ENCODE results near the gene SPCS1. TPM values are rescaled to one million over a fixed set of nuclear protein-coding genes. Genes with fewer than 3 reads are reported as not detected.
A peak's percentile ranks its signal among the peaks of the same experiment; 100 is the strongest.

The SPCS1 gene
- total RNA-seq, 1 donor from 2014 or later: 78.3 TPM

- ATAC-seq: peak; percentile 18
- DNase-seq (ENCODE audit: low spot score): no peak
These were observed 11.2 kb upstream of the SPCS1 start for GRCh38 chr3:52694528-52695189.

GRCh38 chr3:52695798-52696671, 9.9 kb upstream of the SPCS1 start:
- ATAC-seq: no peak

GRCh38 chr3:52696830-52697631, 8.9 kb upstream of the SPCS1 start:
- no peak for ATAC-seq
- DNase-seq (ENCODE audit: low spot score): no peak

More at GRCh38 chr3:52695798-52696671, 9.9 kb upstream of the SPCS1 start:
- no peak for DNase-seq (ENCODE audit: low spot score)

GRCh38 chr3:52697632-52697965, 8.3 kb upstream of the SPCS1 start:
- no peak for DNase-seq (ENCODE audit: low spot score)
- no peak for ATAC-seq

- DNase-seq (ENCODE audit: low spot score): no peak
- no peak for ATAC-seq
These were observed 2.6 kb upstream of the SPCS1 start for GRCh38 chr3:52703341-52703740.

- ATAC-seq (peak; percentile 67), DNase-seq (ENCODE audit: low spot score) (peak; percentile 89)
These were observed 1.1 kb upstream of the SPCS1 start for GRCh38 chr3:52704611-52705437.

- ATAC-seq (no peak), DNase-seq (ENCODE audit: low spot score) (no peak)
These were observed 543 bp upstream of the SPCS1 start for GRCh38 chr3:52705438-52705687.

GRCh38 chr3:52707585-52707984, 1.7 kb downstream of the SPCS1 start:
- DNase-seq (ENCODE audit: low spot score) (no peak), ATAC-seq (no peak)

GRCh38 chr3:52710512-52710911, 4.6 kb downstream of the SPCS1 start:
- no peak for DNase-seq (ENCODE audit: low spot score)
- no peak for ATAC-seq

GRCh38 chr3:52712291-52713212, 6.6 kb downstream of the SPCS1 start:
- DNase-seq (ENCODE audit: low spot score) (peak; percentile 85), ATAC-seq (peak; percentile 92)

GRCh38 chr3:52714335-52715302, 8.7 kb downstream of the SPCS1 start:
- DNase-seq (ENCODE audit: low spot score) (peak; percentile 53), ATAC-seq (peak; percentile 72)

- no peak for ATAC-seq
- no peak for DNase-seq (ENCODE audit: low spot score)
These were observed 9.9 kb downstream of the SPCS1 start for GRCh38 chr3:52715714-52716305.

GRCh38 chr3:52719618-52720017, 13.7 kb downstream of the SPCS1 start:
- ATAC-seq: no peak
- DNase-seq (ENCODE audit: low spot score): no peak

GRCh38 chr3:52721002-52721729, 15.3 kb downstream of the SPCS1 start:
- peak; percentile 14 for ATAC-seq
- no peak for DNase-seq (ENCODE audit: low spot score)

- DNase-seq (ENCODE audit: low spot score) (no peak), ATAC-seq (no peak)
These were observed 15.8 kb downstream of the SPCS1 start for GRCh38 chr3:52721730-52722008.

- ATAC-seq (no peak), DNase-seq (ENCODE audit: low spot score) (no peak)
These were observed 16.6 kb downstream of the SPCS1 start for GRCh38 chr3:52722491-52722890.

- DNase-seq (ENCODE audit: low spot score) (no peak), ATAC-seq (no peak)
These were observed 18.0 kb downstream of the SPCS1 start for GRCh38 chr3:52723935-52724334.

GRCh38 chr3:52724511-52724910, 18.6 kb downstream of the SPCS1 start:
- peak; percentile 92 for ATAC-seq
- DNase-seq (ENCODE audit: low spot score): no peak

Measured in left lobe of liver (tissue), 2 donors.